IMR-90 (cell line): ENCODE data around the gene TTF1.

Experiments
- BHLHE40 ChIP-seq: fragments of 150-350 bp; IDR thresholded peaks from 2 replicates; pipeline ENCODE4 v1.6.1; 2016; ENCODE audit warnings: mild to moderate bottlenecking, low read depth, low read length
- CEBPB ChIP-seq: IDR thresholded peaks from 2 replicates; pipeline ENCODE4 v1.6.1; 2012; ENCODE audit warnings: low read depth, low read length, improper control_type of control experiment
- CHD1 ChIP-seq: IDR thresholded peaks from 2 replicates; pipeline ENCODE4 v1.6.1; 2012; ENCODE audit warnings: low read depth, low read length, improper control_type of control experiment
- FOS ChIP-seq: fragments of 150-350 bp; IDR thresholded peaks from 2 replicates; pipeline ENCODE4 v1.6.1; 2016; ENCODE audit warnings: low read depth, low read length
- MAFK ChIP-seq: IDR thresholded peaks from 2 replicates; pipeline ENCODE4 v1.6.1; 2012; ENCODE audit warnings: low read depth, low read length, improper control_type of control experiment
- MXI1 ChIP-seq: IDR thresholded peaks from 2 replicates; pipeline ENCODE4 v1.6.1; 2012; ENCODE audit warnings: low read depth, mild to moderate bottlenecking, low read length, moderate library complexity, borderline replicate concordance
- POLR2A ChIP-seq: IDR thresholded peaks from 2 replicates; pipeline ENCODE4 v1.6.1; 2012; ENCODE audit warnings: mild to moderate bottlenecking, low read depth, low read length
- RAD21 ChIP-seq: IDR thresholded peaks from 2 replicates; pipeline ENCODE4 v1.6.1; 2012; ENCODE audit warnings: low read length, improper control_type of control experiment
- RFX5 ChIP-seq: IDR thresholded peaks from 2 replicates; pipeline ENCODE4 v1.8.0; 2012; ENCODE audit warnings: low read depth, mild to moderate bottlenecking, low read length, moderate library complexity
- TF ChIP-seq, protein P1 (sequence below): conservative IDR thresholded peaks from 2 replicates; pipeline ENCODE4 v1.5.1; 2012; ENCODE audit warnings: mild to moderate bottlenecking, low read depth, low read length, improper control_type of control experiment

DNA sequence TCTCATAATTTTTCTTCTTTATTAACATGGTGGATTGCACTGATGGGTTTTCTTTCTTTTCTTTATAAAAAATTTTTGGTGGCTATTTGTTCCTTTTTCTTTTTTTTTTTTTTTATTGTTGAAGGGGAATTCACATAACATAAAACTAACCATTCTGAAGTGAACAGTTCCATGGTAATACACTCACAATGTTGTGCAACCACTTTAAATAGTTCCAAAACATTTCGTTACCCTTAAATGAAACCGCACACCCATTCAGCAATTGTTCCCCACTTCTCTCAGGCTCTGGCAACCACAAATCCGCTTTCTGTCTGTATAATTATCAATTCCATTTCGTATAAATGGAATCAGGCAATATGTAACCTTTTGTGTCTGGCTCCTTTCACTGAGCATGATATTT lies 40.2 kb downstream of the TTF1 start:
- TF ChIP-seq, protein P1, sequence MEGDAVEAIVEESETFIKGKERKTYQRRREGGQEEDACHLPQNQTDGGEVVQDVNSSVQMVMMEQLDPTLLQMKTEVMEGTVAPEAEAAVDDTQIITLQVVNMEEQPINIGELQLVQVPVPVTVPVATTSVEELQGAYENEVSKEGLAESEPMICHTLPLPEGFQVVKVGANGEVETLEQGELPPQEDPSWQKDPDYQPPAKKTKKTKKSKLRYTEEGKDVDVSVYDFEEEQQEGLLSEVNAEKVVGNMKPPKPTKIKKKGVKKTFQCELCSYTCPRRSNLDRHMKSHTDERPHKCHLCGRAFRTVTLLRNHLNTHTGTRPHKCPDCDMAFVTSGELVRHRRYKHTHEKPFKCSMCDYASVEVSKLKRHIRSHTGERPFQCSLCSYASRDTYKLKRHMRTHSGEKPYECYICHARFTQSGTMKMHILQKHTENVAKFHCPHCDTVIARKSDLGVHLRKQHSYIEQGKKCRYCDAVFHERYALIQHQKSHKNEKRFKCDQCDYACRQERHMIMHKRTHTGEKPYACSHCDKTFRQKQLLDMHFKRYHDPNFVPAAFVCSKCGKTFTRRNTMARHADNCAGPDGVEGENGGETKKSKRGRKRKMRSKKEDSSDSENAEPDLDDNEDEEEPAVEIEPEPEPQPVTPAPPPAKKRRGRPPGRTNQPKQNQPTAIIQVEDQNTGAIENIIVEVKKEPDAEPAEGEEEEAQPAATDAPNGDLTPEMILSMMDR, result no peak
- TF ChIP-seq POLR2A (no peak), BHLHE40 (no peak), RFX5 (no peak), CHD1 (no peak), CEBPB (peak; percentile 46; the same call in 1 of the 2 replicates), RAD21 (no peak), MAFK (no peak), FOS (no peak), MXI1 (no peak)
